GM18526 (cell line): ENCODE data around the gene GPR31.
A peak's percentile ranks its signal among the peaks of the same experiment; 100 is the strongest.

Experiments used
- POLR2A ChIP-seq: IDR thresholded peaks from 3 replicates; pipeline ENCODE4 v1.6.1; 2011; ENCODE audit not compliant: insufficient read length; ENCODE audit errors: extremely low read depth

GPR31 gene

DNA sequence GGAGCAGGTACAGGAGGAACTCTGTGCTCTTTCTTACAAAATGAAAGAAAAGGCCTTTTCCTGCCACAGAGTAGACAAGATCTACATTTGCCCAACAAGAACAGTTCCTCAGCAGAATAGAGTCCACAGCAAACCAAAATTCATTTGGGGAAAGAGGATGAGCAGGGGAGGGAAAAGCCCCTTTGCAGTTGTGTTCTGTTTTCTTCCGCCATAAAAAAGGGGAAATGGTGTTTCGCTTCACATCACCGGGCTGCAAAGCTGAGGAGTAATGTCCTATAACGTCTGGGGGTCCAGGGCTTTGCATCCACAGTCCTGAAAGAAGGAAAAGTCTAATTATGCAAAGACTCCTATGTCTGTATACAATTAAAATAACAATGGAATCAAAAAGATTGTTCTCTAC, at the start of gene GPR31:
Gene GPR31 (minus strand): TSS at position 118 of the 400 bp plus-strand sequence. CDS start 149 bp downstream, outside the sequence.
- TF ChIP-seq POLR2A = no peak

DNA sequence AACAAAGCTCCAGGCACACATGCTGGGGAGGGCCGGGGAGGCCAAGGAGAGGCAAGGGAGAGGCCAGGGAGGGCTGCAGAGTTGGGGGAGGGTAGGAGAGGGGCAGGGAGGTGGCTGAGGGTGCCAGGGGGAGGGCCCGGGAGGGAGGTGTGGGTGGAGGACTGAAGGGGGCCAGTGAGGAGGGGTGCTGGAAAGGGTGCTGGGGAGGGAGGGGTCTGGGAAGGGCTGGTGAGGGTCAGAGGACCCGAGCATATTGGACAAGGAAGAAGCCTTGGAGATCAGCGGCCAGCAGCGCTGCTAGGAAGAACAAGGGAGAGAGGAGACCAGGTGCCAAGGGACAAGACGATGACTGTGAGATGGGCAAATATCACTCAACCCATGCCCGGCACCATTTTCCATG, 49.7 kb upstream of the GPR31 start:
- TF ChIP-seq POLR2A = no peak

DNA sequence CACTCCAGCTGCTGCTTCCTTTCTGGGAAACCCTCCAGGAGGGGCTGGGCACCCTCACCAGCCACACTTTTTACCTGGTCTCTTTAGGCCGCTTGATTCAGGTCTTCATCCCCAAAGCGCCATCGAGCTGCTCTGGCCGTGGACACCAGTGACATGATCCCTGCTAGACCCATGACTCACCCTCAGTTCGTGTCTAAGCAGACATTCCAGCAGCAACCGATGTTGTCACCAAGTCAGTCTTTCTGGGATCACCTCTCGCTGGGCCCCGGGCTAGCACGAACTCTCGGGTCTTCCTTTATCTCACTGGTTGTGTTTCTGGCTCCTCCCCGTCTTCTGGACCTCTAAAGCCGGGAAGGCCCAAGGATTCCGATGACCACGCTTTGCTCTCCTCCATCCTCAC, 43.0 kb upstream of the GPR31 start:
- no peak for TF ChIP-seq POLR2A

- no peak for TF ChIP-seq POLR2A
Measured at GRCh38 chr6:167165858-167166471, 8.2 kb upstream of the GPR31 start.

DNA sequence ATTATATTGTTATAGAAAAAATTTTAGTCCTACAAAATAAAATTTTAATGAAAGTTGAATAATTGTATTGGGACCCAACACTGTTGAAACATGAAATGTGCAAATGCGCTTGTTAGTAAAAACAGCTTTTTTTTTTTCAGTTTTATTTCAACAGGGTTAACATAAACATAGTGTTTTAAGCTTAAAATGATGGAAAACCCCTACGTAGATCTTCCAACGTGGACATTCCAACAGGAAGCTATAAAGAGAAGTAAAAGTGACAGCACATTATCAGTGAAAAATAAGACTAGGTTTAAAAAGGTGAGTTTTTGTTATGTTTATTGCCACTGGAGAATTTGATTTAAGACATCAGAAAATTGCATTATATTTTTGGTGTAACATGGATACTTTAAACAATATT, 6.5 kb upstream of the GPR31 start:
- no peak for TF ChIP-seq POLR2A

DNA sequence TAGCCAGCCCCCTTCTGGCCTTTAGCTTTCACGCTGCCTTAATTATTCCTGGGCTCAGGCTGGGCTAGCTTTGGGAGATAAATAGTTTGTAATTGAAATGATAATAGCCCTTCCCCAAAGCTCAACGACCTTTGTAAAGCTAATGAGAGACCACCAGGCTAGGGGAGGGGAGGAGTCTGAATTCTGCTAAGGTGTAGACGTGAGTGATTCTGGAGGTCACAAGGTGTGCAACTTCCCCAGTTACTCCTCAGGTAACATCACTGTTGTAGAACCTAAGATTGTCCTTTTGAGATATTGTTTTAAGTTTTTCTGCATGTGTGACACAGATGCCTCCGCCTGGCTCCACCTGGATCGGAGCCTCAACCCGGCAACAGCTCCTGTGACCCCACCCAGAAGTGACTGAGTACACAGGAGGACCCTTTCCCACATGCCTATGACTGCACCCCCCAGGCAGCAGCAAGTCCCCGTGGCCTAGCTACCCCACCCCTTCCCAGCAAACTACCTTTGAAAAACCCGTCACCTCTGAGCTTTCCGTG, 5.8 kb upstream of the GPR31 start:
- no peak for TF ChIP-seq POLR2A

DNA sequence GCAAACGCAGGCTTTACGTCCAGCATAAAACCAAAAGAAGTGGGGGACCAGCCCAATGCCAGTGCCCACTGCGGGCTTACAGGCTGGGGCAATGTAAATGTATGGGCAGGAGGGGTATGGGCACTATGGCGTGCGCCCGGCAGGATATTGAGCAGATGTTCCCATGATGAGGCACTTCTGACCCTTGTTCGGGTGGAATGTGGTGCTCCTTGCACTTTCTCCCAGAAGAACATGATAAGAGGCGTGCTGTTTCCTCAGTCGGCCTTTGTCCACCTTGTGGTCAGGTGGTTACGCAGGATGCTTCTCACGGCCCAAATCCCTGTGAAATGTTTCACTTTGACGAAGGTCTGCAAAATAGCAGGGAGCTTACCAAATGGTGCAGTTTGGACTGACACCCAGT, 4.8 kb upstream of the GPR31 start:
- TF ChIP-seq POLR2A = no peak

GRCh38 chr6:167161851-167162467, 4.2 kb upstream of the GPR31 start:
- TF ChIP-seq POLR2A = no peak

- no peak for TF ChIP-seq POLR2A
Measured at GRCh38 chr6:167157414-167157813, 366 bp downstream of the GPR31 start.

GRCh38 chr6:167154895-167155294, 2.9 kb downstream of the GPR31 start:
- no peak for TF ChIP-seq POLR2A

GRCh38 chr6:167154291-167154690, 3.5 kb downstream of the GPR31 start:
- no peak for TF ChIP-seq POLR2A

DNA sequence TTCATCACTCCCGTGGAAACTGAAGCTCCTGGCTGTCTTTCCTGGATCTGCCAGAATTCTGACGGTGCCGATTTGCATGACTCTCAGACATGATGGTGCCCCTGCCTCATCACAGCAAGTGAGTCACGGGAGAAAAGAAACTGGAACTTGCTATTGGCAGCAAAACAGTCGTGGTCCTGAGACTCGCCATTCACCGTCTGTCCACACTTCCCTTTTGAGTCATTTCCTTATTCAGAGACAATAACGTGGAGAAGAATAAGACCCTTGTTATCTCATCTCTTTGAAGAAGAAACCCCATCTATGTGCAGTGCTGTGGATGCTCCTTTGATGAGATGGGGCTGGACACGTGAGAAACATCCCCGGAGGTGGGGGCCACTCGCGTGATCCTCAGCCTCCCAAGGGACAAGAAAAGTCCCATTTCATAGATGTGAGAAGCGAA, 4.2 kb downstream of the GPR31 start:
- TF ChIP-seq POLR2A = no peak

DNA sequence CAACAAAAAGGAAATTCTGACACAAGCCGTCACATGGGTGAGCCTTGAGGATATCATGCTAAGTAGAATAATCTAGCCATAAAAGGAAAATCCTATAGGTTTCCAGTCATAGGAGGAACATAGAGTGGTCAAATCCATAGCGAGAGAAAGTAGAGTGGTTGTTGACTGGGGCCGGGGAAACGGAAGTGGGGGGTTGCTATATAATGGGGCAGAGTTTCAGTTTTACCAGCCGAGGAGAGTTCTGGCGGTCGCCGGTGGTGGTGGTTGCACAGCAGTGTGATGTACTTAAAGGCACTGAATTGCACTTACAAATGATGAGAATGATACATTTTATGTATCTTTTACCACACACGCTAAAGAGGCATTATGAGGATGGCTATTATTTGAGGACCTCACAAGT, 4.9 kb downstream of the GPR31 start:
- peak; percentile 41 for TF ChIP-seq POLR2A

DNA sequence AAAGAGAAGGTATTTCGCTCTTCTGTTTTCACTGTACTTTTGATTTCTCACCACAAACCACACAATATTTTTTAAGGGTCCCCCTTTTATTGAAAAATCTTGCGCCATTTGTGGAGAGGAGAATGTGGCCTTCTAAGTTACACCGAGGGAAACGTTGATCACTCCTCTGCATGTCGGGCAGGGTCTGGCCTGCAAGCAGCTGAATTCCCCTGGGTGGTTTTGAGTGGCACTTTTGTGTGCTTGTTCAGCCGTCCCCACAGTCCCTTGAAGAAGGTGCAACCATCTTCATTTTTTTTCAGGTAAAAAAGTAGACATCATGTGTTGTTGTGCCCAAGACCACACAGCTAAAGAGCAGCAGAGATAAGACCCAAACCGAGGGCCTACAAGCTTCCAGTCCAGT, 6.1 kb downstream of the GPR31 start:
- no peak for TF ChIP-seq POLR2A

- TF ChIP-seq POLR2A = no peak
Measured at GRCh38 chr6:167150941-167151549, 6.7 kb downstream of the GPR31 start.

GRCh38 chr6:167148997-167149396, 8.8 kb downstream of the GPR31 start:
- no peak for TF ChIP-seq POLR2A
